ENCODE measurements around the gene TMEM130. TPM values are rescaled to one million over a fixed set of nuclear protein-coding genes. Genes with fewer than 3 reads are reported as not detected.

TMEM130 gene
- total RNA-seq, 1 donor from 2014 or later, result not detected

DNA sequence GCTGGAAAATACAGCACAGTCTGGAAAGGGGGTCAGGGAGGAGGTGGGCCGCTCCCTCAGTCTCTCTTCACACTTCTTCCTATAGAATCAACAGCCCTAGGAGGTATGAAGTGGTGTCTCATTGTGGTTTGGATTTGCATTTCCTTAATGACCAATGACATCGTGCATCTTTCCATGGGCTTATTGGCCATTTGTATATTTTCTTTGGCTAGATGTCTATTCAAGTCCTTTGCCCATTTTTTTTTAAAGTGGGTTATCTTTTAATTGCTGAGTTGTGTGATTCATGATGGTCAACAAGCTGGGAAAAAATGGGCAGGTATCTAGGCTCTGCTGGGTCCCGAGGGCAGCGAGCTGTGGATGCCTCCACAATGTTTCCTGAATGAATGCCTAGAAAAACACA lies 29.1 kb downstream of the TMEM130 start:
- DNase-seq, result no peak

GRCh38 chr7:98840096-98840495 lies 29.7 kb downstream of the TMEM130 start:
- DNase-seq, result no peak

DNA sequence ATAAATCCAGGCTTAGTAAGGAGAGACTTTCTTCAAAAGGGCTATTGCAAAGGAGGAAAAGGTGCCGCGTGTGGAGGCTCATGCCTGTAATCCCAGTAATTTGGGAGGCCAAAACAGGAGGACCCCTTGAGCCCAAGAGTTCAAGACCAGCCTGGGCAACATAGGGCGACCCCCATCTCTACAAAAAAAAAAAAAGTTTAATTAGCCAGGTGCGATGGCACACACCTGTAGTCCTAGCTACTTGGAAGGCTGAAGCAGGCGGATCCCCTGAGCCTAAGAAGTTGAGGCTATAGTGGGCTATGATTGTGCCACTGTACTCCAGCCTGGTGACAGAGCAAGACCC lies 32.2 kb downstream of the TMEM130 start:
- no peak for DNase-seq

DNA sequence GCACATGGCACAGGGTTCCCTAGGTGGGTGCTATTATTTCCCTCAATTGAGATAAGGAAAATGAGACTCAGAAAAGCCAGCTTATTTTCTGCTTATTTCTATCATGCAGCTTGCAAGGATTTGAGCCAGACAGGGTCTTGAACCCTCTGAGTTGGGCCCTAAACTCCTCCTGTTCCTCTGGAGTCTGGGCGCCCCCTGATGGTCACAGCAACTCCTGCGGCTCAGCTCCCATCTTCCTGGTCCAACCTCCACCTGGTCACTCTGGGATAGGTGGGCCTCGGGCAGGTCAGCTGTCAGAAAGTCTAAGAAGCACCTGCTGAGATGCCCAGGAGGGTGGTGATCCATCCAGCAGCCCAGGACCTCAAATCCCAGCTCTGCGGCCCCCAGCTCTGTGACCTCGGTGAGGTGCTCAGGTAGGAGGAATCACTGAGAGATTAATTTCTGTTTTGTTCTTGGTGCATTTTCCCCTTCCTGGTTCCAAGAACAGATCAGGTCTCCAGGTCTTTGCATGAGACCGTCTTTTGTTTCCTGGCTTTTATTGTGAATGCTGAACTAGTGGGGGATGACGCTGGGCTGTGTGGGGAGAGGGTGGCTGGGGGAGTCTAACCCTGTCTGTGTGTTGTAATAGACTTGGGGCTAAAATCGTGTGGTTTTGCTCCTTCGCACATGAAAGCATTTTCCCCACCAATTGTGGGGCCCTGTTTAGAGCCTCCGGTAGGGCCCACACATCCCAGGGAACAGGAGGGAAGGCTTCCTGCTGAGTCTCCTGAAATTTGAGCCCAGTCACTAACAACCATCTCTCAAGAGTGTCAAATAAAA lies 32.8 kb downstream of the TMEM130 start:
- peak; percentile 25 for DNase-seq

DNA sequence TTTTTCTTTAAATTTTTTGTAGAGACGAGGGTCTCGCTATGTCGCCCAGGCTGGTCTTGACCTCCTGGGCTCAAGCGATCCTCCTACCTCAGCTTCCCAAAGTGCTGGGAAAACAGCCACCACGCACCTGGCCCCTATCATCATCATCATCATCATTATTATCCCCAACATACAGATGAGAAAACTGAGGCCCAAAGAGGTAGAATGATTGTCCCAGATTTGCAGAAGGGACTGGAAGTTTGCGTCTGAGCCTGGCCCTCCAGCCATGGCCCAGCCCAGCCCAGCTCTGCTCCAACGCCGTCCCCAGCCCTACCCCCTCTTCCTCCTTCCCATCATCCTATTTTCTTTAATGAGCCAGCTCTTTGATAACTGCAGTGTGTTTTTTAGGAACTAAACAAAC lies 34.9 kb downstream of the TMEM130 start:
- no peak for DNase-seq

DNA sequence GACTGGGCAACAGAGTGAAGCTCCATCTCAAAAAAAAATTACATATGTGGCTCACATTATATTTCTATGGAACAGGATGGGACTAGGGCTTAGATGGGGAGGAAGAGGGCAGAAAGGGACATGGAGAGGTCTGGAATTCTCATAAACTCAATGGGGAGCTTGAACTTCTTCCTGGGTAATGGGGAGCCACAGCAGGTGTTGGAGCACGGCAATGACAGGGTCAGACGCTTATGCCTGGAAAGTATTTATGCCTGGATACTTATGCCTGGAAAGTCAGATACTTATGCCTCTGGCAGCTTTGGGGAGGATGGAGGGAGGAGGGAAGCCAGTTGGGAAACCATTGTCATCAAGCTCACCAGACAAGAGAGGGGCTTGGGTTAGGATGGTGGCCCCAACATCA lies 36.8 kb downstream of the TMEM130 start:
- no peak for DNase-seq

GRCh38 chr7:98831641-98832221 lies 38.1 kb downstream of the TMEM130 start:
- peak; percentile 53 for DNase-seq

- no peak for DNase-seq
Observed at GRCh38 chr7:98830972-98831548, 38.8 kb downstream of the TMEM130 start.

DNA sequence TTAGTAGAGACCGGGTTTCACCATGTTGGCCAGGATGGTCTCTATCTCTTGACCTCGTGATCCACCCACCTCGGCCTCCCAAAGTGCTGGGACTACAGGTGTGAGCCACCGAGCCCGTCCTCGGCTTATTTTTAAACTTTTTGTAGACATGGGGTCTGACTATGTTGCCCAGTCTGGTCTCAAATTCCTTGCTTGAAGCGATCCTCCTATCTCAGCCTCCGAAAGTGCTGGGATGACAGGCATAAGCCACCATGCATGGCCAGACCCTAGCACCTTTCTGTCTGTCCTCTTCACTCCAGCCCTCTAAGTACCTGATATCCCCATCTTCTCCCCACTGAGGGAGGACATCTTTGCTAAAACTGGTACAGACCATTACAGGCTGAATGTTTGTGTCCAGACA lies 41.4 kb downstream of the TMEM130 start:
- no peak for DNase-seq

- no peak for DNase-seq
Observed at GRCh38 chr7:98827258-98827657, 42.6 kb downstream of the TMEM130 start.

GRCh38 chr7:98826811-98827231 lies 43.0 kb downstream of the TMEM130 start:
- DNase-seq, result no peak

DNA sequence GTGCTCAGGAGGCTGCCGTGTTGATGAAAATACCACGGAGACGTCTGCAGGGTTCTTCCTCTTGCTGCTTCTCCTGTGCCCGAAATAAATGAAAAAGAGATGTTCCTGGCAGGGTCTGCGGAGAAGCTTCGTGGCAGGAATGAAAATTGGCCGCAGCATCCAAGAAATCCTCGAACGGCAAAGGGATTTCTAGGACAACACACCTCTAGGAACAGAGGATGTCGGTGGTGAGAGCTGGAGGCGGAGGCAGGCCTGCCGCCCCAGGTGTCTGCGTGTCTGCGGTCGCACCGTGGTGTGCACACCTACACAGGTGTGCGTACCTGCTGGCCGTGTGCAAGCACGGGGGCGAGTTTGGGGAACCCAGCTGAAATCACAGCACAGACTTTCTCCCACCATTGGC lies 43.4 kb downstream of the TMEM130 start:
- DNase-seq, result no peak

DNA sequence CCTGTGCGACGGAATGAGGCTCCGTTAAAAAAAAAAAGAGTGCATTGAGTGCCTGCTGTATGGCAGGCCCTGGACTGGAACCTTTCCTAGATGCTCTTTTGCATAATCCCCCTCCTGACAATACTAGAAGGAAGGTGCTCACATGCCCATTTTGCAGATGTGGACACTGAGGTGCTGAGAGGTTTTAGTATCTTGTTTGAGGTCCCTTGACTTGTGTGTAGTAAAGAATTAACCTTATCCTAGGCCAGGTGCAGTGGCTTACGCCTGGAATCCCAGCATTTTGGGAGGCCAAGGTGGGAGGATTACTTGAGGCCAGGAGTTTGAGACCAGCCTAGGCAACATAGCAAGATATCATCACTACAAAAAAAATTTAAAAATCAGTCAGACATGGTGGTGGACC lies 46.6 kb downstream of the TMEM130 start:
- no peak for DNase-seq

DNA sequence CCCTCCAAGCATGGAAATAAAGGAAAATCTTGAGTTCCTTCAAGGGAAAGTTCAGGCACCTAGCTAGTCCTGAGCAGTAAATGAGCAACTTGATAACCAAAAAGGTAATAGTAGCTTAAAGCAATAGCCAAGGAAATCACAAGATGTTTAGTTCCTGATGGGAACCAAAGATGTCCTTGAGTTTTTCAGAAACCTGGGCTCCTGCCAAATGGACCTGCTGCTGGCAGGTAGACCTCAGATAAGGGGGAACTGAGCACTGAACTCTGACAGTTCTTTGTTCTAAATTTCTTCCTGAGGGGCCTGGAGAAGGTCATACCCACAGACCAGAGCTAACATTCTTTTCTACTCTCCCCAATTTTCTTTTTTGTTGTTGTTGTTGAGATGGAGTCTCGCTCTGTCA lies 48.5 kb downstream of the TMEM130 start:
- DNase-seq, result no peak

GRCh38 chr7:98816967-98817710 lies 52.7 kb downstream of the TMEM130 start:
- no peak for DNase-seq

- DNase-seq, result no peak
Observed at GRCh38 chr7:98816241-98816640, 53.6 kb downstream of the TMEM130 start.

DNA sequence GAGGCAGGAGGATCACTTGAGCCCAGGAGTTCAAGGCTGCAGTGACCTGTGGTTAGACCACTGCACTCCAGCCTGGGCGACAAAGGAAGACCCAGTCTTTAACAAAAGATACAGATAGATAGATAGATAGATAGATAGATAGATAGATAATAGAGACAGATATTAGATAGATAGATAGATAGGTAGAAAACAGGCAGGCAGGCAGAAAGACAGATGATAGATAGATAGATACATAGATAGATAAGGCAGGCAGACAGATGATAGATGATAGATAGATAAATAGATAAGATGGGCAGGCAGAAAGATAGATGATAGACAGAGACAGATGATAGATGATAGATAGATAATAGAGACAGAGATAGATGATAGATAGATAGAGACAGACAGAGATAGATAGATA lies 54.5 kb downstream of the TMEM130 start:
- no peak for DNase-seq

GRCh38 chr7:98811299-98811698 lies 58.5 kb downstream of the TMEM130 start:
- no peak for DNase-seq

- DNase-seq, result no peak
Observed at GRCh38 chr7:98810153-98810802, 59.5 kb downstream of the TMEM130 start.

- no peak for DNase-seq
Observed at GRCh38 chr7:98808751-98809460, 60.9 kb downstream of the TMEM130 start.

GRCh38 chr7:98807068-98808048 lies 62.5 kb downstream of the TMEM130 start:
- DNase-seq, result no peak
